ENCODE results near the gene SFT2D3. TPM values are rescaled to one million over a fixed set of nuclear protein-coding genes. Genes with fewer than 3 reads are reported as not detected.

SFT2D3 gene
- total RNA-seq, 4 donors from 2014 or later, result 6.8 to 13.7 (median 8.3) TPM

- no peak for TF ChIP-seq CTCF (IDR thresholded peaks at IDR 0.05)
- no peak for TF ChIP-seq POLR2AphosphoS5 (IDR thresholded peaks at IDR 0.05)
- TF ChIP-seq POLR2A (IDR thresholded peaks at IDR 0.05), result no peak
- no peak for TF ChIP-seq EP300 (IDR thresholded peaks at IDR 0.05; ENCODE audit: low read depth)
- in situ Hi-C loops (cut with MboI; ENCODE audit: low pct_ligation_motif_present in 1 of 4, low pct_unique_long_range_greater_than_20kb in 1 of 4, low sequenced_read_pairs in 3 of 4), result no loop called here
- 53 to 58% methylated on average over 4 to 25 of the region's 25 CpGs for WGBS, 2 donors (ENCODE audit: low coverage in 1 of 2)
- peak overlapping the region in 1 of 4 donors; percentile 13 for H3K4me3 ChIP-seq
- H3K27me3 ChIP-seq, result peaks cover 13% of the 10 kb centered on the region
- H3K27ac ChIP-seq, result peak overlapping the region; percentile 53 to 89 (median 74)
- no peaks in the 10 kb centered on the region for H3K36me3 ChIP-seq
- H3K9me3 ChIP-seq, result no peaks in the 10 kb centered on the region
- H3K4me1 ChIP-seq, result peaks cover 12 to 26% (median 16%) of the 10 kb centered on the region in 4 donors
- intact Hi-C loops (cut with DNase I; ENCODE audit: low total_unique reads), result no loop called here
- no peak for DNase-seq
Observed at GRCh38 chr2:127681288-127681804, 20.0 kb upstream of the SFT2D3 start.

GRCh38 chr2:127681976-127682857 lies 19.1 kb upstream of the SFT2D3 start:
- 70 to 100% methylated on average over 1 to 6 of the region's 6 CpGs for whole genome bisulfite sequencing, 2 donors (ENCODE audit: low coverage in 1 of 2)

GRCh38 chr2:127683056-127683455 lies 18.2 kb upstream of the SFT2D3 start:
- TF ChIP-seq CTCF (IDR thresholded peaks at IDR 0.05) (no peak), POLR2AphosphoS5 (IDR thresholded peaks at IDR 0.05) (no peak), POLR2A (IDR thresholded peaks at IDR 0.05) (no peak), EP300 (IDR thresholded peaks at IDR 0.05; ENCODE audit: low read depth) (no peak)
- in situ Hi-C loops (cut with MboI; ENCODE audit: low pct_ligation_motif_present in 1 of 4, low pct_unique_long_range_greater_than_20kb in 1 of 4, low sequenced_read_pairs in 3 of 4), result no loop called here
- H3K27ac ChIP-seq, result peak overlapping the region; percentile 61 to 89 (median 74)
- H3K36me3 ChIP-seq, result no peaks in the 10 kb centered on the region
- H3K4me1 ChIP-seq, result peaks cover 12 to 26% (median 14%) of the 10 kb centered on the region in 4 donors
- no peak overlapping the region for H3K4me3 ChIP-seq
- no peaks in the 10 kb centered on the region for H3K27me3 ChIP-seq
- no peaks in the 10 kb centered on the region for H3K9me3 ChIP-seq
- intact Hi-C loops (cut with DNase I; ENCODE audit: low total_unique reads), result no loop called here
- DNase-seq, result no peak

More at GRCh38 chr2:127681976-127682857, 19.1 kb upstream of the SFT2D3 start:
- intact Hi-C loops (cut with DNase I; ENCODE audit: low total_unique reads), result no loop called here
- TF ChIP-seq POLR2A (IDR thresholded peaks at IDR 0.05) (no peak), EP300 (IDR thresholded peaks at IDR 0.05; ENCODE audit: low read depth) (peak; percentile 74), POLR2AphosphoS5 (IDR thresholded peaks at IDR 0.05) (peak; percentile 44 to 77 (median 60)), CTCF (IDR thresholded peaks at IDR 0.05) (no peak)
- Histone ChIP-seq H3K36me3 (no peaks in the 10 kb centered on the region), H3K27ac (peak overlapping the region; percentile 61 to 89 (median 74)), H3K27me3 (peaks cover 4% of the 10 kb centered on the region), H3K9me3 (no peaks in the 10 kb centered on the region), H3K4me3 (no peak overlapping the region), H3K4me1 (peaks cover 12 to 26% (median 14%) of the 10 kb centered on the region in 4 donors)
- in situ Hi-C loops (cut with MboI; ENCODE audit: low pct_ligation_motif_present in 1 of 4, low pct_unique_long_range_greater_than_20kb in 1 of 4, low sequenced_read_pairs in 3 of 4), result no loop called here
- DNase-seq, result no peak

- intact Hi-C loops (cut with DNase I; ENCODE audit: low total_unique reads) (no loop called here), in situ Hi-C loops (cut with MboI; ENCODE audit: low pct_ligation_motif_present in 1 of 4, low pct_unique_long_range_greater_than_20kb in 1 of 4, low sequenced_read_pairs in 3 of 4) (no loop called here)
- DNase-seq, result no peak
- Histone ChIP-seq H3K27ac (peak overlapping the region; percentile 61 to 89 (median 74)), H3K27me3 (no peaks in the 10 kb centered on the region), H3K4me1 (peaks cover 12 to 26% (median 14%) of the 10 kb centered on the region in 4 donors), H3K9me3 (no peaks in the 10 kb centered on the region), H3K36me3 (no peaks in the 10 kb centered on the region), H3K4me3 (no peak overlapping the region)
- TF ChIP-seq CTCF (IDR thresholded peaks at IDR 0.05), result no peak
- TF ChIP-seq POLR2A (IDR thresholded peaks at IDR 0.05), result no peak
- no peak for TF ChIP-seq EP300 (IDR thresholded peaks at IDR 0.05; ENCODE audit: low read depth)
- no peak for TF ChIP-seq POLR2AphosphoS5 (IDR thresholded peaks at IDR 0.05)
- WGBS, 2 donors (ENCODE audit: low coverage in 1 of 2), result 44 to 70% methylated on average over 8 to 15 of the region's 15 CpGs
Observed at GRCh38 chr2:127683757-127684156, 17.5 kb upstream of the SFT2D3 start.

All from transverse colon (tissue), 4 donors.